Uterus (tissue), 4 donors: ENCODE results near the gene ACAA2. TPM values are rescaled to one million over a fixed set of nuclear protein-coding genes. Genes with fewer than 3 reads are reported as not detected.

Experiments
- DNase-seq, 2 donors: peaks; one replicate each; pipeline ENCODE4 v3.0.0-alpha.2; 2019 to 2020
- H3K27ac ChIP-seq, 2 donors: fragments of 200-600 bp; sonication (generic); 1 replicate in 1 of 2; 2 replicates in 1 of 2; pipeline ENCODE4 v1.5.1; 2016 to 2018
- H3K27me3 ChIP-seq, 2 donors: fragments of 200-600 bp; sonication (generic); one replicate each; pipeline ENCODE4 v1.5.1; 2018 to 2019; ENCODE audit warnings: control low read depth in 1 of 2
- H3K36me3 ChIP-seq, 2 donors: fragments of 200-600 bp; sonication (generic); one replicate each; pipeline ENCODE4 v1.5.1; 2019; ENCODE audit warnings: control low read depth in 1 of 2
- H3K4me1 ChIP-seq, 2 donors: fragments of 200-600 bp; sonication (generic); one replicate each; pipeline ENCODE4 v1.5.1; 2018 to 2019; ENCODE audit warnings: control low read depth in 1 of 2
- H3K4me3 ChIP-seq, 2 donors: fragments of 200-600 bp; sonication (generic); 1 replicate in 1 of 2; 2 replicates in 1 of 2; pipeline ENCODE4 v1.5.1; 2018 to 2019; ENCODE audit warnings: mild to moderate bottlenecking in 1 of 2
- H3K9me3 ChIP-seq, 2 donors: fragments of 200-600 bp; sonication (generic); one replicate each; pipeline ENCODE4 v1.5.1; 2019; ENCODE audit warnings: control low read depth in 1 of 2
- CTCF ChIP-seq, 4 experiments: fragments of 200-600 bp in 2 of 4; fragments of 450-650 bp in 2 of 4; sonication (generic) in 2 of 4; IDR thresholded peaks; one replicate each; pipeline ENCODE4 v1.5.1; 2016 to 2019; ENCODE audit warnings: antibody characterized with exemption in 4 of 4, mild to moderate bottlenecking in 2 of 4, moderate library complexity in 1 of 4
- POLR2A ChIP-seq, 2 donors: fragments of 450-650 bp; IDR thresholded peaks; one replicate each; pipeline ENCODE4 v1.6.1; 2016; ENCODE audit warnings: antibody characterized with exemption in 2 of 2, mild to moderate bottlenecking in 1 of 2, moderate library complexity in 1 of 2
- intact Hi-C: fragments of 100-400 bp; cut with DNase I; formaldehyde crosslinking; loops from one replicate; pipeline ENCODE4 v1.15.1; 2023; ENCODE audit warnings: low total_unique reads
- total RNA-seq, 4 donors: library from RNA; depleted of rRNA in 3 of 4; stranded (reverse); fragments of >200 nt in 3 of 4; gene quantifications; one replicate each; pipeline versions ENCODE4 v1.1.0 to v1.2.4, GENCODE V29; 2014 to 2023
- donor health status: DM: yes; HTN: yes; CAD: no.

Gene ACAA2
- total RNA-seq, 4 donors from 2014 or later: 21.8 to 50.5 (median 41.7) TPM

- no peaks in the 10 kb centered on the region for H3K4me1 ChIP-seq
- H3K27ac ChIP-seq: no peak overlapping the region
- H3K36me3 ChIP-seq: no peaks in the 10 kb centered on the region
- intact Hi-C loops: no loop called here
- no peaks in the 10 kb centered on the region for H3K9me3 ChIP-seq
- DNase-seq: no peak
- H3K27me3 ChIP-seq: no peaks in the 10 kb centered on the region
- no peak for TF ChIP-seq POLR2A (IDR thresholded peaks at IDR 0.05)
- TF ChIP-seq CTCF (IDR thresholded peaks at IDR 0.05): no peak
- H3K4me3 ChIP-seq: no peak overlapping the region
Observed at GRCh38 chr18:49849331-49850217, 36.2 kb upstream of the ACAA2 start.

GRCh38 chr18:49848115-49848514 is 34.8 kb upstream of the ACAA2 start:
- no peak for TF ChIP-seq POLR2A (IDR thresholded peaks at IDR 0.05)
- no peak for TF ChIP-seq CTCF (IDR thresholded peaks at IDR 0.05)
- H3K27ac ChIP-seq: no peak overlapping the region
- no peak overlapping the region for H3K4me3 ChIP-seq
- H3K9me3 ChIP-seq: no peaks in the 10 kb centered on the region
- intact Hi-C loops: no loop called here
- no peaks in the 10 kb centered on the region for H3K4me1 ChIP-seq
- no peaks in the 10 kb centered on the region for H3K27me3 ChIP-seq
- DNase-seq: no peak
- H3K36me3 ChIP-seq: no peaks in the 10 kb centered on the region

GRCh38 chr18:49847524-49847923 is 34.2 kb upstream of the ACAA2 start:
- intact Hi-C loops: no loop called here
- no peaks in the 10 kb centered on the region for H3K36me3 ChIP-seq
- DNase-seq: no peak
- H3K27me3 ChIP-seq: no peaks in the 10 kb centered on the region
- H3K27ac ChIP-seq: no peak overlapping the region
- H3K9me3 ChIP-seq: no peaks in the 10 kb centered on the region
- H3K4me1 ChIP-seq: no peaks in the 10 kb centered on the region
- no peak for TF ChIP-seq CTCF (IDR thresholded peaks at IDR 0.05)
- no peak for TF ChIP-seq POLR2A (IDR thresholded peaks at IDR 0.05)
- no peak overlapping the region for H3K4me3 ChIP-seq

- no peak for DNase-seq
Observed at GRCh38 chr18:49846718-49847470, 33.6 kb upstream of the ACAA2 start.

More at GRCh38 chr18:49846718-49847470, 33.6 kb upstream of the ACAA2 start:
- Histone ChIP-seq H3K4me1 (no peaks in the 10 kb centered on the region), H3K9me3 (no peaks in the 10 kb centered on the region), H3K27me3 (no peaks in the 10 kb centered on the region), H3K4me3 (no peak overlapping the region), H3K27ac (no peak overlapping the region), H3K36me3 (no peaks in the 10 kb centered on the region)
- TF ChIP-seq CTCF (IDR thresholded peaks at IDR 0.05) (no peak), POLR2A (IDR thresholded peaks at IDR 0.05) (no peak)
- intact Hi-C loops: no loop called here
